Metanephros (tissue), 2 donors: ENCODE data around the gene SLC27A2. TPM values are rescaled to one million over a fixed set of nuclear protein-coding genes. Genes with fewer than 3 reads are reported as not detected.

Source experiments
- small RNA-seq: library from RNA; depleted of rRNA; stranded (forward); fragments of <200 nt; gene quantifications from one replicate; pipeline ENCODE3, GENCODE V24; 2014; ENCODE audit warnings: low replicate concordance
- total RNA-seq: library from RNA; depleted of rRNA; stranded (reverse); fragments of >200 nt; gene quantifications from one replicate; pipeline ENCODE4 v1.2.3, GENCODE V29; 2014

The SLC27A2 gene
- 38.2 TPM for total RNA-seq

DNA sequence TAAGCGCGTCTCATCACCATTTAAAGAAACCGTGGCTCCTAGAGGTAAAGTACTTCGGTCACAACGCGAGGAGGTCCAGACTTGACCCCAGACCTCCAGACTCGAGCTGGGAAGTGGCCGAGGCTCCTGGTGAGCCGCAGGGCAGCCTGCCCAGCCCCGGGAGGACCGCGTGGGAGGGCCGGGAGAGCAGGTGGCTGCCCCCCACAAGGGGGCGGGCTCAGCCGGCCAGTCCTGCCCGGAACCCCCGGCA, at the start of gene SLC27A2:
Gene SLC27A2, plus strand, starts transcription at position 228 of the 250 bp plus-strand sequence. CDS start 232 bp downstream, outside the sequence.

DNA sequence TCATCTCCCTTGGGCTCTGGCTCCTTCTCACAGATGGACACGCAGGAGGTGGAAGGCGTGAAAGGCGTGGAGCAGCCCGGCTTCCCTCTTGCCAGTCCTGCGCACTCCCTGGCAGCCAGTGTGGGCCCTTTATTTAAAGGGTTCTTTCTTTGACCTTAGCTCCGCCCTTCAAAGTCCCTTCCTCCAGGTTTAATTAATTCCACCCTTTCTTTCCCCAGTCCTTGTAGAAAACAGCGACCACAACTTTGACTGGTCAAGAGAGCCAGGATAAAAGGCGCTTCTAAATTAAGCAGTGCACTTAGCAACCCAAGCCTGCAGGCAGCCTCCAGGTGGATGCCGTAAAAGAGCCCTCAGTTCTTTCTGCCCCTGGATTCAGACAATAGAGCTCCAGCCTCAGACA, 83.6 kb downstream of the SLC27A2 start, which contains the start of gene HDC:
Gene HDC, minus strand, starts transcription at position 107 of the 400 bp plus-strand sequence. Its CDS starts 103 bp downstream, at position 4.

Small RNAs within 50 kb of the gene (small RNA-seq; reads per million reads assigned to genes)
- gene RF00019: not detected

Other genes starting within 250 kb of the SLC27A2 start
- gene ATP8B4, start 63.0 kb upstream of the SLC27A2 start, total RNA-seq: 16.1 TPM
- gene HDC, start 83.5 kb downstream of the SLC27A2 start, total RNA-seq: 1.3 TPM
- gene GABPB1, start 173.0 kb downstream of the SLC27A2 start, total RNA-seq: 35.2 TPM
- 59.3 TPM for gene USP8, start 242.2 kb downstream of the SLC27A2 start, total RNA-seq